Smooth muscle cell (in vitro differentiated cells): Measurements from ENCODE around the gene SHC2. TPM values are rescaled to one million over a fixed set of nuclear protein-coding genes. Genes with fewer than 3 reads are reported as not detected.

Source experiments
- DNase-seq: peaks from one replicate; lab custom pipeline; 2025; ENCODE audit not compliant: unreplicated experiment; lab: John Stamatoyannopoulos, UW
- H2AFZ ChIP-seq: fragments of 200-600 bp; sonication (generic); 2 replicates; pipeline ENCODE4 v1.6.0; 2016; ENCODE audit warnings: antibody characterized with exemption, low read depth, mild to moderate bottlenecking
- H3F3A ChIP-seq: fragments of 200-600 bp; sonication (generic); 2 replicates; pipeline ENCODE4 v1.6.0; 2017; ENCODE audit warnings: antibody characterized with exemption, low read depth
- H3K27ac ChIP-seq: fragments of 200-600 bp; sonication (generic); 2 replicates; pipeline ENCODE4 v1.5.1; 2016; ENCODE audit warnings: low read depth, mild to moderate bottlenecking
- H3K27me3 ChIP-seq: fragments of 200-600 bp; sonication (generic); 2 replicates; pipeline ENCODE4 v1.6.1; 2016; ENCODE audit warnings: low read depth, mild to moderate bottlenecking
- H3K36me3 ChIP-seq: fragments of 200-600 bp; sonication (generic); 2 replicates; pipeline ENCODE4 v1.5.1; 2016; ENCODE audit warnings: low read depth
- H3K4me1 ChIP-seq: fragments of 200-600 bp; sonication (generic); 2 replicates; pipeline ENCODE4 v1.5.1; 2016; ENCODE audit warnings: low read depth
- H3K4me2 ChIP-seq: fragments of 200-600 bp; sonication (generic); 2 replicates; pipeline ENCODE4 v1.6.0; 2016; ENCODE audit warnings: mild to moderate bottlenecking
- H3K4me3 ChIP-seq: fragments of 200-600 bp; sonication (generic); 2 replicates; pipeline ENCODE4 v1.5.1; 2016; ENCODE audit warnings: mild to moderate bottlenecking
- H3K79me2 ChIP-seq: fragments of 200-600 bp; sonication (generic); 2 replicates; pipeline ENCODE4 v1.6.0; 2016; ENCODE audit warnings: low read depth, mild to moderate bottlenecking
- H3K9ac ChIP-seq: fragments of 200-600 bp; sonication (generic); 2 replicates; pipeline ENCODE4 v1.6.0; 2016; ENCODE audit warnings: low read depth
- H3K9me3 ChIP-seq: fragments of 200-600 bp; sonication (generic); replicated peaks from 2 replicates; pipeline ENCODE4 v1.5.1; 2016; ENCODE audit warnings: low read depth
- H4K20me1 ChIP-seq: fragments of 200-600 bp; sonication (generic); 2 replicates; pipeline ENCODE4 v1.6.0; 2016; ENCODE audit warnings: low read depth
- WGBS: methylation state at CpG from one replicate; pipeline ENCODE4 v1.1.7; 2016; ENCODE audit warnings: low lambda C conversion rate; 5-methylcytosine and 5-hydroxymethylcytosine counted together
- polyA plus RNA-seq: library from polyadenylated mRNA; unstranded; fragments of >200 nt; fragmentation: Nextera tagmentation; extraction: Ambion mirVana; gene quantifications from 2 replicates; pipeline ENCODE4 v1.2.1, GENCODE V29; 2016
- small RNA-seq: library from RNA; depleted of rRNA; stranded (forward); fragments of <200 nt; gene quantifications from one replicate; pipeline ENCODE3, GENCODE V24; 2014
- total RNA-seq: library from RNA; depleted of rRNA; stranded (reverse); fragments of >200 nt; gene quantifications from 2 replicates; pipeline ENCODE4 v1.2.3, GENCODE V29; 2014
- TF ChIP-seq, protein P1 (sequence below): fragments of 200-600 bp; sonication (generic); IDR thresholded peaks from 2 replicates; pipeline ENCODE4 v1.5.1; 2017; ENCODE audit warnings: borderline replicate concordance, mild to moderate bottlenecking, antibody characterized with exemption; ENCODE audit not compliant: insufficient read depth, poor library complexity, severe bottlenecking

The SHC2 gene
- total and polyA plus RNA-seq, 2 experiments from 2014 or later, result 15.6 to 29.3 TPM

GRCh38 chr19:367963-368629 lies 92.7 kb downstream of the SHC2 start:
- Histone ChIP-seq H3K27ac (no peak overlapping the region), H4K20me1 (no peaks in the 10 kb centered on the region), H3K4me1 (no peaks in the 10 kb centered on the region), H3K4me2 (no peak overlapping the region), H3K9me3 (no peaks in the 10 kb centered on the region), H3K9ac (no peak overlapping the region), H3K79me2 (no peaks in the 10 kb centered on the region), H3F3A (no peaks in the 10 kb centered on the region), H3K4me3 (no peak overlapping the region), H3K36me3 (no peaks in the 10 kb centered on the region), H3K27me3 (no peaks in the 10 kb centered on the region), H2AFZ (no peak overlapping the region)
- TF ChIP-seq, protein P1, sequence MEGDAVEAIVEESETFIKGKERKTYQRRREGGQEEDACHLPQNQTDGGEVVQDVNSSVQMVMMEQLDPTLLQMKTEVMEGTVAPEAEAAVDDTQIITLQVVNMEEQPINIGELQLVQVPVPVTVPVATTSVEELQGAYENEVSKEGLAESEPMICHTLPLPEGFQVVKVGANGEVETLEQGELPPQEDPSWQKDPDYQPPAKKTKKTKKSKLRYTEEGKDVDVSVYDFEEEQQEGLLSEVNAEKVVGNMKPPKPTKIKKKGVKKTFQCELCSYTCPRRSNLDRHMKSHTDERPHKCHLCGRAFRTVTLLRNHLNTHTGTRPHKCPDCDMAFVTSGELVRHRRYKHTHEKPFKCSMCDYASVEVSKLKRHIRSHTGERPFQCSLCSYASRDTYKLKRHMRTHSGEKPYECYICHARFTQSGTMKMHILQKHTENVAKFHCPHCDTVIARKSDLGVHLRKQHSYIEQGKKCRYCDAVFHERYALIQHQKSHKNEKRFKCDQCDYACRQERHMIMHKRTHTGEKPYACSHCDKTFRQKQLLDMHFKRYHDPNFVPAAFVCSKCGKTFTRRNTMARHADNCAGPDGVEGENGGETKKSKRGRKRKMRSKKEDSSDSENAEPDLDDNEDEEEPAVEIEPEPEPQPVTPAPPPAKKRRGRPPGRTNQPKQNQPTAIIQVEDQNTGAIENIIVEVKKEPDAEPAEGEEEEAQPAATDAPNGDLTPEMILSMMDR, result no peak
- 89% methylated on average over 22 of the region's 22 CpGs for WGBS
- DNase-seq, result no peak

GRCh38 chr19:367561-367960 lies 93.3 kb downstream of the SHC2 start:
- Histone ChIP-seq H3K27me3 (no peaks in the 10 kb centered on the region), H3K27ac (no peak overlapping the region), H3K4me3 (no peak overlapping the region), H3K9ac (no peak overlapping the region), H3K79me2 (no peaks in the 10 kb centered on the region), H2AFZ (no peak overlapping the region), H3K9me3 (no peaks in the 10 kb centered on the region), H3K36me3 (no peaks in the 10 kb centered on the region), H3F3A (no peaks in the 10 kb centered on the region), H4K20me1 (no peaks in the 10 kb centered on the region), H3K4me2 (no peak overlapping the region), H3K4me1 (no peaks in the 10 kb centered on the region)
- WGBS, result 94% methylated on average over 14 of the region's 14 CpGs
- TF ChIP-seq, protein P1, result no peak
- DNase-seq, result no peak

DNA sequence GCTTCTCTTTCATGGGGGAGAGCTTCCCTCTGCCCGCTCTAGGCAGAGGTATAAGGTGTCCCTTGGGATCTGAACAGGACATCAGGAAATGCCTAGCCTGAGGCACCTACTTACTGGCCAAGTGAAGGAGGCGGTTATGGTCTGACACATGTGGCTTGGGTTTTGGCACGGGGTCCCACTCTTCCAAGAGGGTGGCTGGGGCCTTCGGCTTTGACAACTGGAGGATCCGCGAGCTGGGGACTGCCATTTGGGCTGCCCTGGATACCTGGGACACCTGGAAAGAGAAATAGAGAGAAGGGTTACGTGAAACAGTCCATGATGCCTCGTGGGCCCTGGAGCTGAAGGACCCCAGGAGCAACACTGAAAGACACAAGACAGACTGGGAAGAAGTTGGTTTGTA lies 93.9 kb downstream of the SHC2 start:
- TF ChIP-seq, protein P1, result no peak
- H3K4me2 ChIP-seq, result no peak overlapping the region
- H3K9me3 ChIP-seq, result no peaks in the 10 kb centered on the region
- H3K79me2 ChIP-seq, result no peaks in the 10 kb centered on the region
- no peak overlapping the region for H2AFZ ChIP-seq
- no peaks in the 10 kb centered on the region for H3F3A ChIP-seq
- 91% methylated on average over 8 of the region's 8 CpGs for WGBS
- H4K20me1 ChIP-seq, result no peaks in the 10 kb centered on the region
- no peak for DNase-seq
- no peak overlapping the region for H3K27ac ChIP-seq
- H3K9ac ChIP-seq, result no peak overlapping the region
- no peaks in the 10 kb centered on the region for H3K36me3 ChIP-seq
- H3K27me3 ChIP-seq, result no peaks in the 10 kb centered on the region
- no peak overlapping the region for H3K4me3 ChIP-seq
- no peaks in the 10 kb centered on the region for H3K4me1 ChIP-seq

Small RNAs within 50 kb of the gene (small RNA-seq; reads per million reads assigned to genes)
- not detected for gene RNA5SP462

Other genes with a start within 250 kb of the SHC2 start
- gene PLPP2, start 169.6 kb downstream of the SHC2 start, total RNA-seq, result 6.0 and 6.2 TPM in 2 replicates
- 4.8 and 15.1 TPM in 2 replicates for gene PLPP2, start 169.6 kb downstream of the SHC2 start, polyA plus RNA-seq
- gene MIER2, start 116.2 kb downstream of the SHC2 start, total RNA-seq, result 12.7 and 16.3 TPM in 2 replicates
- 79.5 and 79.7 TPM in 2 replicates for gene MIER2, start 116.2 kb downstream of the SHC2 start, polyA plus RNA-seq
- gene C2CD4C, start 51.9 kb downstream of the SHC2 start, total RNA-seq, result 0.63 and 1.7 TPM in 2 replicates
- 3.7 and 3.8 TPM in 2 replicates for gene C2CD4C, start 51.9 kb downstream of the SHC2 start, polyA plus RNA-seq
- not detected in 2 replicates for gene MADCAM1, start 35.5 kb upstream of the SHC2 start, total RNA-seq
- 0.24 TPM in 1 of 2 replicates, not detected in the other for gene MADCAM1, start 35.5 kb upstream of the SHC2 start, polyA plus RNA-seq
- 14.6 and 20.5 TPM in 2 replicates for gene TPGS1, start 46.5 kb upstream of the SHC2 start, total RNA-seq
- gene TPGS1, start 46.5 kb upstream of the SHC2 start, polyA plus RNA-seq, result 49.3 and 51.3 TPM in 2 replicates
- gene CDC34, start 70.7 kb upstream of the SHC2 start, total RNA-seq, result 67.7 and 72.7 TPM in 2 replicates
- 151 and 159 TPM in 2 replicates for gene CDC34, start 70.7 kb upstream of the SHC2 start, polyA plus RNA-seq
- not detected in 2 replicates for gene GZMM, start 83.0 kb upstream of the SHC2 start, total RNA-seq
- 0.23 and 0.64 TPM in 2 replicates for gene GZMM, start 83.0 kb upstream of the SHC2 start, polyA plus RNA-seq
- 431 and 469 TPM in 2 replicates for gene BSG, start 111.6 kb upstream of the SHC2 start, total RNA-seq
- gene BSG, start 111.6 kb upstream of the SHC2 start, polyA plus RNA-seq, result 971 and 1,057 TPM in 2 replicates
- gene HCN2, start 128.8 kb upstream of the SHC2 start, total RNA-seq, result 0.27 and 0.81 TPM in 2 replicates
- 0.12 and 0.49 TPM in 2 replicates for gene HCN2, start 128.8 kb upstream of the SHC2 start, polyA plus RNA-seq
- gene POLRMT, start 172.5 kb upstream of the SHC2 start, total RNA-seq, result 15.2 and 23.8 TPM in 2 replicates
- 65.3 and 74.2 TPM in 2 replicates for gene POLRMT, start 172.5 kb upstream of the SHC2 start, polyA plus RNA-seq
- gene FGF22, start 178.8 kb upstream of the SHC2 start, total RNA-seq, result not detected in 2 replicates
- gene FGF22, start 178.8 kb upstream of the SHC2 start, polyA plus RNA-seq, result 0.18 TPM in 2 replicates
- 19.8 and 24.6 TPM in 2 replicates for gene RNF126, start 202.2 kb upstream of the SHC2 start, total RNA-seq
- gene RNF126, start 202.2 kb upstream of the SHC2 start, polyA plus RNA-seq, result 55.7 and 60.4 TPM in 2 replicates
- 117 and 132 TPM in 2 replicates for gene FSTL3, start 215.4 kb upstream of the SHC2 start, total RNA-seq
- 153 and 172 TPM in 2 replicates for gene FSTL3, start 215.4 kb upstream of the SHC2 start, polyA plus RNA-seq
- not detected in 2 replicates for gene PRSS57, start 234.4 kb upstream of the SHC2 start, total RNA-seq
- gene PRSS57, start 234.4 kb upstream of the SHC2 start, polyA plus RNA-seq, result not detected in 2 replicates
- 11.1 and 17.1 TPM in 2 replicates for gene PALM, start 247.9 kb upstream of the SHC2 start, total RNA-seq
- gene PALM, start 247.9 kb upstream of the SHC2 start, polyA plus RNA-seq, result 16.6 and 21.3 TPM in 2 replicates